Measurements from ENCODE around the gene CCBE1.
A peak's percentile ranks its signal among the peaks of the same experiment; 100 is the strongest.

The CCBE1 gene

DNA sequence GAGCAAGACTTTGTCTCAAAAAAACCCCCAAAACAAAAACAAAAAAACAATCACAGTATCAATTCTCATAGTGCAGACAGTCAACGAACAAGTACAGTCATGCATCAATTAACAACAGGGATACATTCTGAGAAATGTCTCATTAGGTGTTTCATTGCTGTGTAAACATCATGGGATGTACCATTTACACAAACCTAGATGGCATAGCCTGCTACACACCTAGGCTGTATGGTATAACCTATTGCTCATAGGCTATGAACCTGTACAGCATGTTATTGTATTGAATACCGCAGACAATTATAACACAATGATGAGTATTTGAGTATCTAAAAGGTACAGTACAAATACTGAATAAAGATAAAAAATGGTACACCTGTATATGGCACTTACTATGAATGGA lies 270.4 kb downstream of the CCBE1 start:
- TF ChIP-seq CTCF (conservative IDR thresholded peaks at IDR 0.05) (no peak), ZFX (IDR thresholded peaks at IDR 0.05) (no peak)
- no peak overlapping the region for H3K27ac ChIP-seq

- no peak overlapping the region for H3K27ac ChIP-seq
- TF ChIP-seq CTCF (conservative IDR thresholded peaks at IDR 0.05) (no peak), ZFX (IDR thresholded peaks at IDR 0.05) (no peak)
Measured at GRCh38 chr18:59423259-59423658, 274.0 kb downstream of the CCBE1 start.

DNA sequence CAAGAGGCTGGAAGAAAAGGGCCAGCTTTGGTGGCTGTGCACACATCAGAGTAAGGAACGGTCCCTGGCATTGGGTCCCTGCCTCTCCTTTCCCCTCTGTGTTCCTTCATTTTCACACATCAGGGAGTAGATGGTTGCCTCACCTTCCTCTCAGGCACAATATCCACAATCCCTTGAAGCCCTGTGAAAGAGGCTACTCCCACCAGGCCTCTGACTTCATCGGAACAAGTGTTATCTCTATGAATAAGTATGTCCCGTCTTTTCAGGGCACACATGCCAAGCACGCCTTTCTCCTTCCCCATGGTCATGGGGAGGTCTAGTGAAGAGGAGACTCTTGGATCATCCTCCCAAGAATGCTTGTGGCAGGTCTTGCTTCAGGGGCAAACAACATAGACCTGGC lies 277.0 kb downstream of the CCBE1 start:
- no peak overlapping the region for H3K27ac ChIP-seq
- TF ChIP-seq CTCF (conservative IDR thresholded peaks at IDR 0.05) (no peak), ZFX (IDR thresholded peaks at IDR 0.05) (no peak)

GRCh38 chr18:59419386-59419785 lies 277.8 kb downstream of the CCBE1 start:
- H3K27ac ChIP-seq, result no peak overlapping the region
- TF ChIP-seq CTCF (conservative IDR thresholded peaks at IDR 0.05) (no peak), ZFX (IDR thresholded peaks at IDR 0.05) (no peak)

DNA sequence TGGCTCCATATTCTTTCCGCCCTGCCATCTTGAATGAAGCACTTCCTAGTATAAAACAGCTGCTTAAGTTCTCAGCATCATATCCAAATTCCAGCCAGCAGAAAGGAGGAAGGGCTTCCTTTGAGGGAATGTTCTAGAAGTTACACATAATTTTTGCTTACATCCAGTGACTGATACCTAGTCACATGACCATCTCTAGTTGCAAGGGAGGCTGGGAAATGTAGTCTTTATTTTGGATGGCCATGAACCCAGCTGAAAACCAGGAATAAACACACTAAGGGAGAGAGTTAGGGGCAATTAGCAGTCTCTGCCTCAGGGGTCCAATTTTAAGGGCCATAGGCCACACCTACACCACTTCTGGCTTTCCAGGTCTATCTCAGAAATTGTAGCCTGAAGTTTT lies 280.4 kb downstream of the CCBE1 start:
- TF ChIP-seq ZFX (IDR thresholded peaks at IDR 0.05) (no peak), CTCF (conservative IDR thresholded peaks at IDR 0.05) (no peak)
- H3K27ac ChIP-seq, result no peak overlapping the region

- no peak overlapping the region for H3K27ac ChIP-seq
- TF ChIP-seq ZFX (IDR thresholded peaks at IDR 0.05) (no peak), CTCF (conservative IDR thresholded peaks at IDR 0.05) (no peak)
Measured at GRCh38 chr18:59414111-59414653, 283.0 kb downstream of the CCBE1 start.

- no peak for TF ChIP-seq ZFX (IDR thresholded peaks at IDR 0.05)
- TF ChIP-seq CTCF (conservative IDR thresholded peaks at IDR 0.05), result peak; percentile 98
- H3K27ac ChIP-seq, result no peak overlapping the region
Measured at GRCh38 chr18:59402432-59403090, 294.7 kb downstream of the CCBE1 start.

All from C4-2B (cell line).